Adrenal gland (tissue), 5 donors: ENCODE measurements around the gene TAGLN2.

ENCODE experiments used
- CTCF ChIP-seq, 6 experiments: fragments of 450-650 bp in 4 of 6; fragments of 200-600 bp in 2 of 6; sonication (generic) in 1 of 6; IDR thresholded peaks; 1 replicate in 5 of 6; 2 replicates in 1 of 6; pipeline versions ENCODE4 v1.5.1 to v1.8.0; 2016 to 2021; ENCODE audit warnings: antibody characterized with exemption in 6 of 6, mild to moderate bottlenecking in 2 of 6, moderate library complexity in 1 of 6
- POLR2A ChIP-seq, 2 donors: fragments of 450-650 bp; IDR thresholded peaks; one replicate each; pipeline ENCODE4 v1.6.1; 2017; ENCODE audit warnings: antibody characterized with exemption in 2 of 2, mild to moderate bottlenecking in 2 of 2, moderate library complexity in 1 of 2
- donor health status: DM: no; HTN: no; CAD: no.

- TF ChIP-seq CTCF (IDR thresholded peaks at IDR 0.05) (no peak), POLR2A (IDR thresholded peaks at IDR 0.05) (no peak)
Measured at GRCh38 chr1:159968901-159969300, 43.6 kb upstream of the TAGLN2 start.
